NCI-H2196 treated with DMSO at 0.1 percent for 48 hours (cell line): Measurements from ENCODE around the gene SNAPC4.
"Not testable (repeated sequence)": the region's sequence is repeated elsewhere in the genome, so short reads cannot be mapped to it uniquely, and the experiment has no call there.

Experiments used
- DNase-seq: peaks from one replicate; lab custom pipeline; 2025; ENCODE audit not compliant: unreplicated experiment; lab: John Stamatoyannopoulos, UW

Gene SNAPC4

DNA sequence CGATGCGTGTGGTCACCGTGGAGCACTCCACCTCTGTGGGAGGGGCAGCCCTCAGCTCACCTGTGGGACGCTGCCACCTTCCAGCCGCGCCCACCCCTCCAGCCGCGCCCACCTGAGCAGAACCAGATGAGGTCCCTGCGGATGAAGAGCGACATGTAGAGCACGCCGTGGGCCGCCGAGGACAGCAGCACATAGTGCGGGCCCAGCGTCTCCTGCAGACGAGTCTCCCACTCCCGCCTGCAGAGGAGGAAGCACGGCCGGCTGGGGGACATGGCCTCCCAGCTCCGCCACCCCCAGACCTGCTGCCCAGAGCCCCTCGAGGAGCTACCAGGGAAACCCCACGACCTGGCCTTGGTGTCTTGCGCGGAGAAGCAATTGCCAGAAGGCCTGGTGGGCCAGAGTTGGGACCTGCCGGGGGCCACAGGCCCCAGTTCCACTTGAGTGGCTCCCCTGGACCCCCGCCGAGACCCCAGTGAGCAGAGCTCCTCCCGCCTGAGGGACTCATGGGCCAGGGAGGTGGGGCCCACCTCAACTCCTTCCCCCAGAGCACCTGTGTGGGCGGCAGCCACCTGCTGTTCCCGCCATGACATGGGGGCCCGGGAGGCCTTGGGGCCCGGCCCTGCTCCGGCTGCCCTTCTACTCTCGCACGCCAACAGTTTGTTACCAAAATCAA is 33.2 kb upstream of the SNAPC4 start:
- no peak for DNase-seq

GRCh38 chr9:136432591-136432990 is 32.6 kb upstream of the SNAPC4 start:
- DNase-seq, result no peak

- DNase-seq, result no peak
These were observed 31.9 kb upstream of the SNAPC4 start for GRCh38 chr9:136431782-136432350.

DNA sequence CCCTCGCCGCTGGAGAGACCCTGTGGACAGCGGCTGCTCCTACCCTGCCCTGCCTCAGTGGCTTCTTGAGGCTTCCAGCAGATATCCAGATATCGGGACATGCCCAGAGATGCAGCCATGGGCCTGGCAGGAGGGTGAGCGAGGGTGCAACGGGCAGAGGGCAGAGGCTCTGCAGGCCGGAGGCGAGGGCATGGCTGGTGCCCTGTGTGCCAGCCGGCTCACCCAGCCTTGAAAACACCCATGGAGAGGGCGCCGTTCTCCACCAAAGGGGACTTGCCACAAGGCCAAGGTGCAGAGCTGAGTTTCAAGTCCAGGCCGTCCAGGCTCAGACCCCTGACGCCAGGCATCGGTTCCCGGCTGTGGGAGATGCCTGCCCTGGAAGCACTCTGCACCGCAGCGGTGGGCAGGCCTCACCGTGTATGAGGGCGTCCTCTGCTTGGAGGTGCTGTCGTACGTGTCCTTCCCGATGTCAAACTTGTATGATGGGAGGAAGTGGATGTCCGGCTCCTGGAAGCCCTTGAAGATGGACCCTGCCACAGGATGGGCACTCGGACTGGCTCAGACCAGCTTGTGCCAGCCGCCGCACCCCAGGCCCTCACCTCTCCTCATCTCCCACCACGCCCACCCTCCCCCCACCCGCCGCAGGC is 30.7 kb upstream of the SNAPC4 start:
- DNase-seq, result no peak

- DNase-seq, result no peak
These were observed 29.9 kb upstream of the SNAPC4 start for GRCh38 chr9:136429683-136430491.

- DNase-seq, result no peak
These were observed 29.2 kb upstream of the SNAPC4 start for GRCh38 chr9:136429075-136429628.

DNA sequence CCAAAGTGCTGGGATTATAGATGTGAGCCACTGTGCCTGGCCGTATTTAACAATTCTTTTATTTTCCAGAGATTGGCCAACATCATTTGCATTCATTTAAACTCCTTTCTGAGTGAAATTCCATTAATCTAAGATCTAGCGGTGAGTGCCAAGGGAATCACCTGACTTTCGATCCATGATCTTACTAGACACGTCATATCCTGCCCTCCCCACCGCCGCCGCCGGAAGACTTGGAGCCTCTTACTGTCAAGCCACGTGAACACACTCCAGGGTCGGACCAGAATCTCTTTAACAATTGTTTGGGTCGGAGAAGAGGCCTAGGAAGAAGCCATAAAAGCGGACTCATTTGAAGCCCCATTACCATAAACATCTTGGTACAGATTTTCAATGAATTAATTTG is 26.8 kb upstream of the SNAPC4 start:
- no peak for DNase-seq

- not testable (repeated sequence) for DNase-seq
These were observed 25.4 kb upstream of the SNAPC4 start for GRCh38 chr9:136425367-136425766.

GRCh38 chr9:136424750-136425362 is 24.9 kb upstream of the SNAPC4 start:
- DNase-seq, result no peak

DNA sequence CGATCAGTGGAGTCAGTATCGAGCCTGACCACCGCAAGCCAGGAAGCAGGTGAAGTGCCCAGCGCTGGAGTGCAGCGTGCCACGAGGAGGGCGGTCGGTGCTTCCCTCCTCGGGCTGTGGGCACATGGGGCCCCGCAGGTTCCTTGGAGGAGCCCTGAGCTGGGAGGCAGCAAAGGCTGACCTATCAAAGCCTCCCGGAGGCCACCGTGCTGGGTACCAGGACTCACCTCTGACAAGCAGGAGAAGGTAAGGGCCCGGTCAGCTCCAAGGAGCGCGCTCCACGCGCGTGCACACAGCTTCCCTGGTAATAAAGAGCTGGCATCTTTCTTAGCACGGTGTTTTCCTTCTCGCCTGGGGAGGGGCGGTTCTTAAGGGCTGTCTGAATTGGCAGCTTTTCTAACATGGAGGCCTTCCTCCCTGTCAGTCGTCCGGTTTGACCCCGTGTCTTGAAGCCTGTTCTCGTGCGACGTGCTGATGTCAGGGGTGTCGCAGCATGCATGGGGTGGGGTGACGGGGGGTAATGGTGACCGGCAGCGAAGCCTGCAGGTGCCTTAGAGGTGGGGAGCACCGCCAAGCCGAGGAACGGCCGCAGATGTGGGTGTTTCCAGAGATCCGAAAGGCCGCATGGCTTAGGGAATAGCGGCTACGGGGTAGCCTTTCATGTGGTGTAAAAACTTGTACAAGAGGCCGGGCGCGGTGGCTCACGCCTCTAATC is 23.6 kb upstream of the SNAPC4 start:
- DNase-seq, result no peak

- DNase-seq, result no peak
These were observed 22.9 kb upstream of the SNAPC4 start for GRCh38 chr9:136422876-136423275.

GRCh38 chr9:136421791-136422190 is 21.8 kb upstream of the SNAPC4 start:
- DNase-seq, result no peak

- DNase-seq, result no peak
These were observed 19.1 kb upstream of the SNAPC4 start for GRCh38 chr9:136419092-136419420.

GRCh38 chr9:136418182-136419091 is 18.5 kb upstream of the SNAPC4 start:
- DNase-seq, result no peak

GRCh38 chr9:136416914-136417313 is 16.9 kb upstream of the SNAPC4 start:
- no peak for DNase-seq

GRCh38 chr9:136416427-136416826 is 16.5 kb upstream of the SNAPC4 start:
- no peak for DNase-seq

DNA sequence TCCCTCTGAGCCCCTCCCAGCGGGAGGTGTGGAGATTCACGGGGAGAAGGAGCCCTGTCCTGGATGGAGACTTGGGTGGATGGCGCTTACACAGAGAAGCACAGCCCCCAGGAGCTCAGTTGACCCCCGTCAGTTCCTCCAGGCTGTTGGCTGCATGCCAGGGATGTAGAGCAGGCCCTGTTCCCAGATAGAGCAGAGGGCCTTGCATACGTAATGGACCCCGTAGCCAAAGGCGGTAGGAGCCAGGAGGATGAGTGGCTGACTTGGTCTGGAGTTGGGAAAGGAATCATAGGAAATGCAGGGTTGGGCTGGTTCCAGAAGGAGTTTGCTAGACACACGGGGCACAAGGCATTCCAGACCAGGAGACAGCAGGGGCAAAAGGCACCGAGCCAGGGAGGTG is 13.0 kb upstream of the SNAPC4 start:
- no peak for DNase-seq

GRCh38 chr9:136411378-136411777 is 11.4 kb upstream of the SNAPC4 start:
- no peak for DNase-seq

DNA sequence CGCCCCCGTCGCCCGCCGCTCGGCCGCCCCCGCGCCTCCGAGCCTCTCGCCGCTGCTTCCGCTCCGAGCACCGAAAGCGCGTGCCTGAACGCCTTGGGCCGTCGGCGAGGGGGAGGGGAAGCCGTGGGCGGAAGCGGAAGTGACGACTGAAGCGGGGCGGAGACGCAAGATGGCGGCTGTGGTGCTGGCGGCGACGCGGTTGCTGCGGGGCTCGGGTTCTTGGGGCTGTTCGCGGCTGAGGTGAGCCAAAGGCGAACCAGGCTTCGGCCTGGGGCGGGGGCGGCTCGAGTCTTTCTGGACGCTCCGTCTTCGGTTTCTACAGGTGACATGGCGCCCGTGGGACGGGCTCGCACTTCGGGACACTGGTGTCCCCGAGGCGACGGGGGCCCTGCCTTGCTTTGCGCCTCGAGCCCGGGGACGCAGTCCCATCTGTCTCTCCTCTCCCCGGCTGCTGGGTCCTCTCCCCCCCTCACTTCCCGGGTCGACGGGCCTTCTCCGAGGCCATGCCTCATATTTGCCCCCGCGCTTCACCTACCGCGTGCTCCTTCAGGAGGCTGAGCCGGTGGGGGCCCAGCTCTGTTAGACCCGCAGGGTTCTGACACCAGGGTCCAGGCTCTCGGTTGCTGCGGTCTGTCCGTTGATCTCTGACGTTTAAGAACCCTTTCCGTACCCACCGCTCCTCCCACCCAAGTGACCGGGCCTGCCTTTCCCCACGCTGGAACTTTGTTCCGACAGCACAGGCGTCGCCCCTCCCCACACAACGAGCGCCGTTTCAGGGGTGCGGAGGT is 10.7 kb upstream of the SNAPC4 start, which contains the start of the genes ENTR1 and PMPCA:
Gene ENTR1, minus strand, starts transcription at position 115 of the 788 bp plus-strand sequence. CDS start 217 bp downstream, outside the sequence.
Gene PMPCA, plus strand, starts transcription at position 159 of the 788 bp plus-strand sequence. Its CDS starts 11 bp downstream, at position 170.
- DNase-seq, result peak; percentile 72
